H1 (cell line): ENCODE results near the gene TNC. TPM values are rescaled to one million over a fixed set of nuclear protein-coding genes. Genes with fewer than 3 reads are reported as not detected.

Experiments used
- CEBPB ChIP-seq: IDR thresholded peaks from 2 replicates; pipeline ENCODE4 v1.6.1; 2012; ENCODE audit warnings: low read depth, low read length
- polyA plus RNA-seq, 7 experiments: library from polyadenylated mRNA; depleted of rRNA in 3 of 7; stranded (reverse) in 5 of 7; unstranded in 2 of 7; fragments of >200 nt in 5 of 7; fragments of 200-250 nt in 2 of 7; gene quantifications; 1 replicate in 5 of 7; 2 replicates in 1 of 7; 4 replicates in 1 of 7; pipeline versions ENCODE4 v1.2.1 to v1.2.3, GENCODE V29; 2011 to 2013; ENCODE audit warnings: missing spikeins in 2 of 7, mixed read lengths in 2 of 7
- total RNA-seq: library from RNA; stranded (reverse); fragmentation: NEBNext Ultra II Directional; extraction: Animal tissue kit (Norgen Biotek cat#: 25700); gene quantifications from 2 replicates; pipeline ENCODE4 v1.2.1, GENCODE V29; 2021
- TF ChIP-seq, protein P1 (sequence below): IDR thresholded peaks from 2 replicates; pipeline ENCODE4 v1.6.1; 2011; ENCODE audit warnings: low read depth, mild to moderate bottlenecking, low read length; ENCODE audit not compliant: insufficient read depth

Gene TNC
- total and polyA plus RNA-seq, 2 of the 8 experiments (the other 6 are each of a cell fraction or from before 2014, with no cell fraction given), result 6.2 to 11.4 TPM

GRCh38 chr9:115141612-115142011 is 23.7 kb upstream of the TNC start (continued):
- TF ChIP-seq, protein P1, sequence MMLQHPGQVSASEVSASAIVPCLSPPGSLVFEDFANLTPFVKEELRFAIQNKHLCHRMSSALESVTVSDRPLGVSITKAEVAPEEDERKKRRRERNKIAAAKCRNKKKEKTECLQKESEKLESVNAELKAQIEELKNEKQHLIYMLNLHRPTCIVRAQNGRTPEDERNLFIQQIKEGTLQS, result no peak
- TF ChIP-seq CEBPB, result no peak
